ENCODE data around the gene RALBP1.

DNA sequence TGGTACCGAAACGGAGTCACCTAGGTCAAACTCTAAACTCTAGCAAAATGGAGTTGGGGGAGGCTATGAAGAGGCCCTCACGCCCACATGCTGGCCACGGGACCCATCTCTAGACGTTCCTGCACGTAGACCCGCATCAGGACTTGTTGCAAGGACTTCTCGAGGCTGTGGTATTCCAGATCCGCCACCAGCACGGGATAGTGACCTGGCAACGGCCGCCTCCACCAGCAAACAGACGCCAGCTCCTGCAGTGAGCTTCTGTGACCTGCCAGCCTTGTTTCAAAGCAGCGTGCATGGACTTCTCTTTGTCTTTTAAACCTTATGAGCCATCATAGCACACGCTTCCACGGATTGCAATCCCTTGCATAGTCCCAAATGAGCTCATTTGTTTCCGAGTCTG, 40.3 kb upstream of the RALBP1 start:
- no peak for TF ChIP-seq POLR2AphosphoS5 (IDR thresholded peaks at IDR 0.05)
- no peak for TF ChIP-seq POLR2A (IDR thresholded peaks at IDR 0.05)
- TF ChIP-seq, protein P1, sequence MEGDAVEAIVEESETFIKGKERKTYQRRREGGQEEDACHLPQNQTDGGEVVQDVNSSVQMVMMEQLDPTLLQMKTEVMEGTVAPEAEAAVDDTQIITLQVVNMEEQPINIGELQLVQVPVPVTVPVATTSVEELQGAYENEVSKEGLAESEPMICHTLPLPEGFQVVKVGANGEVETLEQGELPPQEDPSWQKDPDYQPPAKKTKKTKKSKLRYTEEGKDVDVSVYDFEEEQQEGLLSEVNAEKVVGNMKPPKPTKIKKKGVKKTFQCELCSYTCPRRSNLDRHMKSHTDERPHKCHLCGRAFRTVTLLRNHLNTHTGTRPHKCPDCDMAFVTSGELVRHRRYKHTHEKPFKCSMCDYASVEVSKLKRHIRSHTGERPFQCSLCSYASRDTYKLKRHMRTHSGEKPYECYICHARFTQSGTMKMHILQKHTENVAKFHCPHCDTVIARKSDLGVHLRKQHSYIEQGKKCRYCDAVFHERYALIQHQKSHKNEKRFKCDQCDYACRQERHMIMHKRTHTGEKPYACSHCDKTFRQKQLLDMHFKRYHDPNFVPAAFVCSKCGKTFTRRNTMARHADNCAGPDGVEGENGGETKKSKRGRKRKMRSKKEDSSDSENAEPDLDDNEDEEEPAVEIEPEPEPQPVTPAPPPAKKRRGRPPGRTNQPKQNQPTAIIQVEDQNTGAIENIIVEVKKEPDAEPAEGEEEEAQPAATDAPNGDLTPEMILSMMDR (IDR thresholded peaks at IDR 0.05), result no peak
